AG08396 (cell line): ENCODE data around the gene TM2D1.
A peak's percentile ranks its signal among the peaks of the same experiment; 100 is the strongest.
"Not testable (repeated sequence)": the region's sequence is repeated elsewhere in the genome, so short reads cannot be mapped to it uniquely, and the experiment has no call there.

ENCODE experiments used
- DNase-seq: peaks from one replicate; pipeline ENCODE4 v3.0.0; 2012; ENCODE audit warnings: low spot score, mixed read lengths

The TM2D1 gene

GRCh38 chr1:61724813-61725694 lies at the start of gene TM2D1:
Gene TM2D1 (minus strand): TSS chr1:61725141. CDS start chr1:61725120, 21 bp downstream.
- peak; percentile 92 for DNase-seq

- DNase-seq, result no peak
Observed at GRCh38 chr1:61770131-61770530, 45.2 kb upstream of the TM2D1 start.

- DNase-seq, result peak; percentile 38
Observed at GRCh38 chr1:61757950-61758349, 33.0 kb upstream of the TM2D1 start.

GRCh38 chr1:61756773-61757172 lies 31.8 kb upstream of the TM2D1 start:
- DNase-seq, result no peak

- no peak for DNase-seq
Observed at GRCh38 chr1:61754545-61754944, 29.6 kb upstream of the TM2D1 start.

GRCh38 chr1:61753998-61754508 lies 29.1 kb upstream of the TM2D1 start:
- no peak for DNase-seq

GRCh38 chr1:61752921-61753389 lies 28.0 kb upstream of the TM2D1 start:
- no peak for DNase-seq

- no peak for DNase-seq
Observed at GRCh38 chr1:61749574-61749973, 24.6 kb upstream of the TM2D1 start.

- no peak for DNase-seq
Observed at GRCh38 chr1:61748566-61748965, 23.6 kb upstream of the TM2D1 start.

GRCh38 chr1:61746813-61747212 lies 21.9 kb upstream of the TM2D1 start:
- DNase-seq, result no peak

- no peak for DNase-seq
Observed at GRCh38 chr1:61743716-61744580, 19.0 kb upstream of the TM2D1 start.

GRCh38 chr1:61743431-61743705 lies 18.4 kb upstream of the TM2D1 start:
- DNase-seq, result no peak

- peak; percentile 80 for DNase-seq
Observed at GRCh38 chr1:61742620-61743430, 17.9 kb upstream of the TM2D1 start.

GRCh38 chr1:61741711-61742619 lies 17.0 kb upstream of the TM2D1 start, which contains the start of gene PATJ:
Gene PATJ (plus strand): TSS chr1:61742480. CDS start chr1:61762893, 20,413 bp downstream.
- DNase-seq, result peak; percentile 67

GRCh38 chr1:61740751-61741700 lies 16.1 kb upstream of the TM2D1 start:
- no peak for DNase-seq

GRCh38 chr1:61732726-61733125 lies 7.8 kb upstream of the TM2D1 start:
- no peak for DNase-seq

- not testable (repeated sequence) for DNase-seq
Observed at GRCh38 chr1:61730679-61731078, 5.7 kb upstream of the TM2D1 start.

- no peak for DNase-seq
Observed at GRCh38 chr1:61727544-61727943, 2.6 kb upstream of the TM2D1 start.

- no peak for DNase-seq
Observed at GRCh38 chr1:61724506-61724812, 482 bp downstream of the TM2D1 start.
